Endothelial cell of umbilical vein (primary cell): ENCODE data around the gene LIG3.

ENCODE experiments used
- EZH2 ChIP-seq: IDR thresholded peaks from 2 replicates; pipeline ENCODE4 v1.6.1; 2012; ENCODE audit warnings: borderline replicate concordance, low read depth, mild to moderate bottlenecking, moderate library complexity, low read length, inconsistent platforms; ENCODE audit not compliant: severe bottlenecking
- JUN ChIP-seq: IDR thresholded peaks from 2 replicates; pipeline ENCODE4 v1.6.1; 2011; ENCODE audit warnings: borderline replicate concordance, low read depth; ENCODE audit not compliant: insufficient read length, insufficient read depth
- MYC ChIP-seq: IDR thresholded peaks from one replicate; pipeline ENCODE4 v1.6.1; 2011; ENCODE audit warnings: mild to moderate bottlenecking, low read depth, low read length
- POLR2A ChIP-seq: IDR thresholded peaks from 2 replicates; pipeline ENCODE4 v1.6.1; 2012; ENCODE audit warnings: low read depth, mild to moderate bottlenecking, control low read depth, low read length
- POLR2AphosphoS5 ChIP-seq: IDR thresholded peaks from 2 replicates; pipeline ENCODE4 v1.6.1; 2012; ENCODE audit warnings: low read depth, mild to moderate bottlenecking, control low read depth, low read length, moderate library complexity; ENCODE audit not compliant: insufficient read depth
- TF ChIP-seq, protein P1 (sequence below), 2 donors: IDR thresholded peaks; 1 replicate in 1 of 2; 2 replicates in 1 of 2; pipeline ENCODE4 v1.5.1; 2011; ENCODE audit warnings: low read length in 2 of 2, mild to moderate bottlenecking in 2 of 2, moderate library complexity in 2 of 2, control low read depth in 1 of 2, inconsistent platforms in 1 of 2, low read depth in 1 of 2; ENCODE audit not compliant: insufficient read depth in 1 of 2; ENCODE audit errors: extremely low read depth in 1 of 2
- TF ChIP-seq, protein P2 (sequence below): IDR thresholded peaks from 2 replicates; pipeline ENCODE4 v1.6.1; 2011; ENCODE audit not compliant: insufficient read depth, insufficient read length

DNA sequence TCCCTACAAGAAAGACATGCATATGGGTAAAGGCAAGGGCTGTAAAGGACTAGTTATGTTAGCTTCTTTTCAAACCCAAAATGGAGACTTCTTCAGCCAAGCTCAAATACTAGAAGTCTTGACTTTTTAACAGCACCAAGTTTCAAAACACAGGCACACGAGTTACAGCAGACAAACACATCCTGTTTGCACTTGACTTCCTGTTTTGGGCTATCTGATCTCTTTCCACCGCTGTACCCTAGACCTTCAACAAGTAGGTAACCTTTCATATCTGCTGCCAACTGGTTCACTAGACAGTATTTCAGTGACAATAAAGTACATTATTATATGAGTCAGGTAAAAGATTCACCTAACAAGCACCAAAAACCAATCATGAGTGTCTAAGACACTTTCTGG, 70.9 kb downstream of the LIG3 start:
- no peak for TF ChIP-seq MYC
- TF ChIP-seq, protein P1, sequence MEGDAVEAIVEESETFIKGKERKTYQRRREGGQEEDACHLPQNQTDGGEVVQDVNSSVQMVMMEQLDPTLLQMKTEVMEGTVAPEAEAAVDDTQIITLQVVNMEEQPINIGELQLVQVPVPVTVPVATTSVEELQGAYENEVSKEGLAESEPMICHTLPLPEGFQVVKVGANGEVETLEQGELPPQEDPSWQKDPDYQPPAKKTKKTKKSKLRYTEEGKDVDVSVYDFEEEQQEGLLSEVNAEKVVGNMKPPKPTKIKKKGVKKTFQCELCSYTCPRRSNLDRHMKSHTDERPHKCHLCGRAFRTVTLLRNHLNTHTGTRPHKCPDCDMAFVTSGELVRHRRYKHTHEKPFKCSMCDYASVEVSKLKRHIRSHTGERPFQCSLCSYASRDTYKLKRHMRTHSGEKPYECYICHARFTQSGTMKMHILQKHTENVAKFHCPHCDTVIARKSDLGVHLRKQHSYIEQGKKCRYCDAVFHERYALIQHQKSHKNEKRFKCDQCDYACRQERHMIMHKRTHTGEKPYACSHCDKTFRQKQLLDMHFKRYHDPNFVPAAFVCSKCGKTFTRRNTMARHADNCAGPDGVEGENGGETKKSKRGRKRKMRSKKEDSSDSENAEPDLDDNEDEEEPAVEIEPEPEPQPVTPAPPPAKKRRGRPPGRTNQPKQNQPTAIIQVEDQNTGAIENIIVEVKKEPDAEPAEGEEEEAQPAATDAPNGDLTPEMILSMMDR (IDR thresholded peaks at IDR 0.05; ENCODE audit: extremely low read depth in 1 of 2, insufficient read depth in 1 of 2, low read depth in 1 of 2, low read length in 2 of 2) = no peak
- no peak for TF ChIP-seq POLR2A
- TF ChIP-seq EZH2 = no peak
- TF ChIP-seq, protein P2, sequence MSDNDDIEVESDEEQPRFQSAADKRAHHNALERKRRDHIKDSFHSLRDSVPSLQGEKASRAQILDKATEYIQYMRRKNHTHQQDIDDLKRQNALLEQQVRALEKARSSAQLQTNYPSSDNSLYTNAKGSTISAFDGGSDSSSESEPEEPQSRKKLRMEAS = no peak
- no peak for TF ChIP-seq POLR2AphosphoS5
- no peak for TF ChIP-seq JUN
